OCI-M2 (cell line): ENCODE data around the gene DAB2IP.

Experiments used
- DNase-seq: peaks from one replicate; lab custom pipeline; 2025; ENCODE audit not compliant: unreplicated experiment; lab: John Stamatoyannopoulos, UW

The DAB2IP gene

DNA sequence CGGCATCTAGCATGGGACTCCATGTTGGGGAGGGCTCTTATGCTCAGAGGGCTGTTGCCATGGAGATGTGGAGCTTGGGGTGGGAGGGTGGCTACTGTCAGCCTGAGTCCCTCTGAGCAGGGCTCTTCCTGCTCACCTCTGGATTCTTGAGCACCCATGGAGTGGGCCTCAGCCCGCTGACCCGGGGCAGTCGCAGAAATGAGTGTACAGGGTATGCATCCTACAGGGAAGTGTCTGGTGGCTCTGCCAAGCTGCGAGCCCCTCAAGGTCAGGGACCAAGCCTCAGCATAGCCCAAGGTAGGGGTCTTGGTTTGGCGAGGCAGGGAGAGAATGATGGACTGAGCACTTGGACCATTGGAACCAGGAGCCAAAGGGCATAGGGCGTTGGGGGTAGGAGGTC, 104.1 kb downstream of the DAB2IP start:
- no peak for DNase-seq

DNA sequence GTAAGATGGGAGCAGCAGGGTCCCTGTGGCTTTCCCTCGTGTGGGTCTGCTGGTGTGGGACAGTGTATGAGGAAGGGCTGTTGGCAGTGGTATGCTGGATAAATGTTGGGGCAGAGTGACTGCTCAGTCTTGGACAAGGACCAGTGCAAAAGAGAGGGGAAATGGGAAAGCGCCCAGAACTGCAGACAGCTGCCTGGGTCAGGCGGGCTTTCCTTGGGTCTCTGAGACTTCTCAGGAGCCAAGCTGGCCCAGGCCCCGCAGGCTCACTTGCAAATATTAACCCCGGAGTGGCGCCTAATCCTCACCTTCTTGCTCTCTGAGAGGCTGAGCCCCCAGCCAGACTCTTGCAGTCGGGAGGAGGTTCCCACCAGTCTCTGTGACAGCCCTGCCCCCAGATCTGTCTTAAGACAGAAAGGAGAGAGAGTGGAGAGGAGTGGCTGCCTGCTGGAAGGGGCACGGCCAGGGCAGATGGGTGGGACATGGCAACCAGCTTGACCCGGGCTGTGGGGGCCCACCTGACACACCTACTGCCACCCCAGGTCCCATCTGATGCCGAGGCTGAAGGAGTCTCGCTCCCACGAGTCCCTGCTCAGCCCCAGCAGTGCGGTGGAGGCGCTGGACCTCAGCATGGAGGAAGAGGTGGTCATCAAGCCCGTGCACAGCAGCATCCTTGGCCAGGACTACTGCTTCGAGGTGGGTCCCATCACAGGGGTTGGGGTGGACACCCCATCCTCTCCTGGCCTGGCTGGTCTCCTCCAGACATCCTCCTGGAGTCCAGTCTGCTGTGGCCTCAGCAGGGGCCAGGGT, 105.2 kb downstream of the DAB2IP start:
- no peak for DNase-seq

GRCh38 chr9:121757281-121757585, 105.8 kb downstream of the DAB2IP start:
- no peak for DNase-seq

GRCh38 chr9:121758693-121759092, 107.3 kb downstream of the DAB2IP start:
- DNase-seq: no peak

DNA sequence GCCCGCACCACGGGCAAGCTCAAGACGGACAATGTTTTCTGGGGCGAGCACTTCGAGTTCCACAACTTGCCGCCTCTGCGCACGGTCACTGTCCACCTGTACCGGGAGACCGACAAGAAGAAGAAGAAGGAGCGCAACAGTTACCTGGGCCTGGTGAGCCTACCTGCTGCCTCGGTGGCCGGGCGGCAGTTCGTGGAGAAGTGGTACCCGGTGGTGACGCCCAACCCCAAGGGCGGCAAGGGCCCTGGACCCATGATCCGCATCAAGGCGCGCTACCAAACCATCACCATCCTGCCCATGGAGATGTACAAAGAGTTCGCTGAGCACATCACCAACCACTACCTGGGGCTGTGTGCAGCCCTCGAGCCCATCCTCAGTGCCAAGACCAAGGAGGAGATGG, 108.6 kb downstream of the DAB2IP start:
- no peak for DNase-seq

- no peak for DNase-seq
Measured at GRCh38 chr9:121760571-121760970, 109.1 kb downstream of the DAB2IP start.

- DNase-seq: no peak
Measured at GRCh38 chr9:121763131-121763530, 111.7 kb downstream of the DAB2IP start.

- no peak for DNase-seq
Measured at GRCh38 chr9:121763561-121764370, 112.3 kb downstream of the DAB2IP start.

GRCh38 chr9:121764371-121764730, 112.9 kb downstream of the DAB2IP start:
- DNase-seq: no peak

DNA sequence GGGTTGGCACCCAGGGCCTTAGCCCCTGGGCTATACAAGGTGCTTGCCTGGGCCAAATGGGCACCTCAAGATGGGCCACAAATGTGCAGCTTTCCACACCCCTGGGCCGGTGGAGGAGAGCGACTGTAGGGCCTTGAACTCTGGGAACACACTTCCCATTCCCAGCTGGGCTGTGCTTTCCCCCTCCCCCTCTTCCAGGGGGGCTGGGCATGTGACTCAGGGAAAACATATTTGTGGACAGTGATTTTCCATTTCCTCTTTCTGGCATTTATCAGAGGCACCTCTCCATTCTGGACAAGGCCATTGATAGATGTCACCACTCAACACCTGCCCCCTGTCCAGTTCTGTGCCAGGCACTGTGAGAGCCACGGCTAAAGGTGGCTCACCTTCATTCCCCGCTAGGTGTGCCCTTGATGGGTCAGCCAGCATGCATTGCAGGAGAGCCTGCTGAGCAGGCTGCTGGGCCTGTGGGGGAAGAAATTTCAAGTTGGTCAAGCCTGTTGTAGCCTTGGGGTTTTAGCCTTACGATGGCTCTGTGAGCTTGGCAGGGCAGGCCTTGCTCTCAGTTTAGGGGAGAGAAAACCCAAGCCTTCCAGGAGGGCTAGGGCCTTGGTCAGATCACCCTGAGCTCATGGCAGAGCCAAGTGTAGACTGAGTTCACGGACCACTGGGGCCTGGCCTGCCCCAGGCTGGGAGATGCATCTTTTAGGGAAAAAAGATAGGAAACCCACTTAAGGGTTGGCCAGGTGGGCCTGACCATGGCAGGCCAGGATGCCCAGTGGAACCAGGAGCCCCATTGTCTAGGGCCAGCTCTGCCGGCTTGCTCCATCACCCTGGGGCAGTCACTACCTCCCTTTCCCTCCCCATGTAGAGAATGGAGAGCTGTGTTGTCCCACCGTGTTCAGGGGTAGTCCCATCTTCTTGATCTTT, 113.9 kb downstream of the DAB2IP start:
- DNase-seq: no peak

GRCh38 chr9:121766081-121766683, 114.7 kb downstream of the DAB2IP start:
- DNase-seq: no peak

DNA sequence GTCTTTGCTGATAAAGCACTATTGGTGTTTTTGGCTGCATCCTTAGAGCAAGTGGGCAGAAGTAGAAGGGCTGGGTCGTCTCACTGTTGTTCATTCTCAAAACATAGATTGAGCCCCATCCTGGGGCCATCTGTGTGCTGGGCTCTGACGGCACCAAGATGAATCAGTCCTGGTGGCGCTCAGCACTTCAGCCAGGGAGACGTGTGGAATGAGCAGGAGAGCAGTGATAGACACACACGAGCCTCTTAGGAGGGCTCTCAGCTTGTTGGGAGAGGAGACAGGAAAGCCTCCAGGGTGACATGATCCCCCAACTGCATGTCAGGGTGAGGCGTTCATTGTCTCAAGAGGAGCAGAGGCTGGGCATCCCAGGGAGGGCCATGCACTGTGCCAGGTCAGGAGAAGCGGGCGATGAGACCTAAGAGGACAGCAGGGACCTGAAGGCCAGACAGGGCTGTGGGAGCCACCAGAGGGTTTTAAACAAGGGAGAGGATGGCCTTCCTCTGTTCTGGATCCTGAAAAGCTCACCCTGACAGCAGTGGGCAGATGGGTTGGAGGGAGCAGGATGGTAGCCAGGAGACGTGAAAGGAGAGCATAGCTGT, 115.8 kb downstream of the DAB2IP start:
- no peak for DNase-seq

DNA sequence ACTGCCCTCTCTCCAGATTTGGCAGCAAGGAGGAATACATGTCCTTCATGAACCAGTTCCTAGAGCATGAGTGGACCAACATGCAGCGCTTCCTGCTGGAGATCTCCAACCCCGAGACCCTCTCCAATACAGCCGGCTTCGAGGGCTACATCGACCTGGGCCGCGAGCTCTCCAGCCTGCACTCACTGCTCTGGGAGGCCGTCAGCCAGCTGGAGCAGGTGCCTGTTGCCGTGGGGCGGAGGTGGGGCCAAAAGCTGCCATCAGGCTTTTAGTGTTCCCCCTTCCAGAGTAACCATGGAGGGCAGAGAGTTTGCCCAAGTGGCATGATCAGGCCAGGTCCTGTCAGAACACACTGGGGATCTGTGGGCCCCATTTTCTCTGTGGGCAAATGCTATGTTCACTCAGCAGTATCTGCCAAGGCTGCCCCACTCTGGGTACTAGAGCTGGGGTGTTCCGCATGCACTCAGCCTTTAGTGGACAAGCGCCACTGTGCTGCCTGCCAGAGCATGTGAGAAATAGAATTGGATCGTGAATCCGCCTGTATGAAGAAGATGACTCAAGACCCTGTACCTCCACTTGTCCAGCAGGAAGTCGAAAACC, 117.1 kb downstream of the DAB2IP start:
- no peak for DNase-seq

DNA sequence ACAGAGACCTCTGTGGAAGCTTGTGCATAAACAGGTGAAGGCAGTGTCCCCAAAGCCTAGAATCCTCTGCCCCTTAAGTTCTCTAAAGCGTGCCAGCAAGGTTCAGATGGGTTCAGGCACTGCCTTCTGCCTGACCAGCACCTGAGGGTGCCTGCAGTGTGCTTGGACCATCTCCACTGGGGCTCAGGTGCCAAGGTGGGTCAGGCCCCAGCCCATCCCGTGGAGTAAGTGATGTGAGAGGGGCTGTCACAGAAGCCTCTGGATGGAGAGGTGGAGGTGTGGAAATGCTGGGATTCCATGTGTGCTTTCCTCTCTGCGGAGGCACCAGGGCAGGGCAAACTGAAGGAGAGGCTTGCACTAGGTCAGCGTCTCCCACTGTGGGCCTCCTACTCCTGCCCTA, 118.5 kb downstream of the DAB2IP start:
- DNase-seq: no peak

DNA sequence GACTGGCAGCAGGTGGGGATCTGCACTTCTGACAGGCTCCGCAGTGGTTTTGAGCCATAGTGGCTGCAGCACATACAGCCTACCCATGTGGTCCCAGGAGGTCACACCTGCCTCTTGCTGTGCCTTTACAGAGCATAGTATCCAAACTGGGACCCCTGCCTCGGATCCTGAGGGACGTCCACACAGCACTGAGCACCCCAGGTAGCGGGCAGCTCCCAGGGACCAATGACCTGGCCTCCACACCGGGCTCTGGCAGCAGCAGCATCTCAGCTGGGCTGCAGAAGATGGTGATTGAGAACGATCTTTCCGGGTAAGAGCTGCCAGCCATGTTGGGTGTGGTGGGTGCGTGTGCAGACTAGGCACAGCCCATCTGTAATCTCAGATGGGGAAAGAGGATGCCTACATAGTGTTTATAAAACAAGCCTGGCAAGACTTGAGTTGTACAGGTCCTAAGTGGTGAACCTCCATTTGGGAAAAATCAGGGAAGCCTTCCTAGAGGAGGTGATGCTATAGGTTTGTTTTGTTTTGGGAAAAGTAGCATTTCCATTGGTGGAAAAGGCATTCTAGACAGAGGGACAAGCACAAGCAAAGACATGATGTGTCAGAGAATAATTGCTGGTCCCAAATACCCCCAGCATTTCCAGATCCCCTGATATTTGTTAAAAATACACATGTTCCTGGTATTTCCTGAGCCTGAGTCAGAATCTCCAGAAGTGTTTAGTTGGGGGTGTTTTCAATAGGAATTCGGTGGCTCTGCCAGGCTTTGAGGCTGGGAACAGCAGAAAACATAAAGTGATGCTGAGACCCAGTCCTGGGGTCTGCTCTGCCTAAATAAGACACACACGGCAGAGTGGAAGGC, 119.2 kb downstream of the DAB2IP start:
- no peak for DNase-seq

GRCh38 chr9:121771418-121771817, 120.0 kb downstream of the DAB2IP start:
- no peak for DNase-seq

GRCh38 chr9:121771851-121772599, 120.6 kb downstream of the DAB2IP start:
- DNase-seq: no peak

DNA sequence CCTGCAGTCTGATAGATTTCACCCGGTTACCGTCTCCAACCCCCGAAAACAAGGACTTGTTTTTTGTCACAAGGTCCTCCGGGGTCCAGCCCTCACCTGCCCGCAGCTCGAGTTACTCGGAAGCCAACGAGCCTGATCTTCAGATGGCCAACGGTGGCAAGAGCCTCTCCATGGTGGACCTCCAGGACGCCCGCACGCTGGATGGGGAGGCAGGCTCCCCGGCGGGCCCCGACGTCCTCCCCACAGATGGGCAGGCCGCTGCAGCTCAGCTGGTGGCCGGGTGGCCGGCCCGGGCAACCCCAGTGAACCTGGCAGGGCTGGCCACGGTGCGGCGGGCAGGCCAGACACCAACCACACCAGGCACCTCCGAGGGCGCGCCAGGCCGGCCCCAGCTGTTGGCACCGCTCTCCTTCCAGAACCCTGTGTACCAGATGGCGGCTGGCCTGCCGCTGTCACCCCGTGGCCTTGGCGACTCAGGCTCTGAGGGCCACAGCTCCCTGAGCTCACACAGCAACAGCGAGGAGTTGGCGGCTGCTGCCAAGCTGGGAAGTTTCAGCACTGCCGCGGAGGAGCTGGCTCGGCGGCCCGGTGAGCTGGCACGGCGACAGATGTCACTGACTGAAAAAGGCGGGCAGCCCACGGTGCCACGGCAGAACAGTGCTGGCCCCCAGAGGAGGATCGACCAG, 121.3 kb downstream of the DAB2IP start:
- no peak for DNase-seq
